NT2/D1 (cell line): ENCODE measurements around the gene PNMA5.

ENCODE experiments used
- DNase-seq: peaks from one replicate; pipeline ENCODE4 v3.0.0-alpha.2; 2011; ENCODE audit warnings: low read depth, low spot score
- H3K27me3 ChIP-seq: 2 replicates; pipeline ENCODE4 v1.6.0; 2011; ENCODE audit warnings: mild to moderate bottlenecking; ENCODE audit not compliant: insufficient read length, insufficient read depth
- H3K36me3 ChIP-seq: 2 replicates; pipeline ENCODE4 v1.6.1; 2011; ENCODE audit warnings: mild to moderate bottlenecking, low read length, mixed read lengths; ENCODE audit not compliant: insufficient read depth, insufficient read length
- H3K4me1 ChIP-seq: 2 replicates; pipeline ENCODE4 v1.5.1; 2011; ENCODE audit not compliant: insufficient read depth, insufficient read length
- H3K4me3 ChIP-seq: 2 replicates; pipeline ENCODE4 v1.5.1; 2011; ENCODE audit warnings: low read depth; ENCODE audit not compliant: insufficient read length
- H3K9ac ChIP-seq: 2 replicates; pipeline ENCODE4 v1.6.0; 2011; ENCODE audit warnings: low read depth; ENCODE audit not compliant: insufficient read length
- H3K9me3 ChIP-seq: 2 replicates; pipeline ENCODE4 v1.5.1; 2011; ENCODE audit warnings: mild to moderate bottlenecking, low read length; ENCODE audit not compliant: insufficient read depth
- SUZ12 ChIP-seq: IDR thresholded peaks from 2 replicates; pipeline ENCODE4 v1.6.1; 2011; ENCODE audit not compliant: insufficient read length, insufficient read depth; ENCODE audit errors: extremely low read depth
- YY1 ChIP-seq: IDR thresholded peaks from 2 replicates; pipeline ENCODE4 v1.6.1; 2011; ENCODE audit not compliant: insufficient read length, insufficient read depth
- ZNF274 ChIP-seq: IDR thresholded peaks from 2 replicates; pipeline ENCODE4 v1.6.1; 2011; ENCODE audit warnings: mild to moderate bottlenecking, low read depth, low read length

PNMA5 gene

DNA sequence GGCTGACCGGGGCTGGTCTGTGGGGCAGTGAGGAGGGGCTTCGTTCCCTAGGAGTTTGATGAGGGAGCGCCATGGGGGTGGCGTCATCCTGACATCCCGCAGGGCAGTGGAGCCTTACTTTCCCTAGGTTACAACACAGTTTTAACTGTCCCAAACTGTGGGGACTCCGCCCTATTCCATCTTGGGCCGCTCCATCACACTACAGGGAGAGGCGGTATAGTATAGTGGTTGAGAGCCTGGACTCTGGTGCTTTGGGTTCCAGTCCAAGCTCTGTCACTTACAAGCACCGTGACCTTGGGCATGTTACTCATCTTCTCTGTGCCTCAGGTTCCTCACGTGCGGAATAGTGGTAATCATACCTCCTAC is 51.9 kb downstream of the PNMA5 start:
- no peaks in the 10 kb centered on the region for H3K27me3 ChIP-seq
- TF ChIP-seq SUZ12 (no peak), YY1 (no peak), ZNF274 (no peak)
- H3K9ac ChIP-seq = peak overlapping the region; percentile 61
- DNase-seq = no peak
- peaks cover 7% of the 10 kb centered on the region for H3K36me3 ChIP-seq
- no peaks in the 10 kb centered on the region for H3K9me3 ChIP-seq
- no peaks in the 10 kb centered on the region for H3K4me1 ChIP-seq
- peak overlapping the region; percentile 39 for H3K4me3 ChIP-seq

DNA sequence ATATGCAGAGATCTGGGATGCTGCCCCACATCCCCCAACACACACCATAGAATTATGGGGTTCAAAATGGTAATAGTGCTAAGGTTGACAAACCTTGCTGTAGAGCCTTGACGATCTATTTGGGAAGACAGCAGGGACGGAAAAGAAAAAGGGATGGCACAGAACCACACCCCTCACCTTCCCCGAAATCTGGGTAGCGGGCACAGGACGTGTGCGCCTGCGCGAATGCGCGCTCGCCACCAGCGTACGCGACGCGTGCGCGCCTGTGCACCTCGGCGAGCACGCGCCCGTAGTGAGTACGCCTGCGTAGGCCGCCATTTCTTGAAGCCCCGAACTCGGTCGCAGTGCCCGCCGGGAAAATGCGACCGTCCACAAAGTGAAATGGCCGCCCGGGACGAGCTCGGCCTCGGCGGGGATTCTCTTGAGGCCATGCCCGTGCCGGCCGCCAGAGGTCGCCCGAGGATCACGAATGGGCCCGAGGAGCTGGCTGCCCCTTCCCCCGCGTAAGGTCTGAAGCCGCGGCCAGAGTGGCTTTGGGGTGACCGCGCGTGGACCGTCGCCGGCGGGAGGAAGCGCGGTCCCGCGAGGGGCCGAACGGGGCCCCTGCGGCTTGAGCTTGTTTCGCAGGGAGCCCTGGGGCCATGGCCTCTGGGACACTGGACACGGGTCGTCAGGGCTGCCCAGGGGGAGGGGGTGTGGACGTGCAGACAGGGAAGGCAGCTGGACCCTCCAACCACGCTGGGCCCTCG is 52.4 kb downstream of the PNMA5 start:
- H3K27me3 ChIP-seq = no peaks in the 10 kb centered on the region
- peak overlapping the region; percentile 39 for H3K4me3 ChIP-seq
- H3K9ac ChIP-seq = peak overlapping the region; percentile 61
- TF ChIP-seq YY1 (peak; percentile 86), SUZ12 (no peak)
- peaks cover 3% of the 10 kb centered on the region for H3K36me3 ChIP-seq
- DNase-seq = peak; percentile 80
- no peaks in the 10 kb centered on the region for H3K9me3 ChIP-seq
- H3K4me1 ChIP-seq = no peaks in the 10 kb centered on the region
